Measurements from ENCODE around the gene ADRA2C. TPM values are rescaled to one million over a fixed set of nuclear protein-coding genes. Genes with fewer than 3 reads are reported as not detected.

The ADRA2C gene
- total RNA-seq, 6 experiments from 2014 or later: 0.17 to 0.81 (median 0.65) TPM; not detected in 1

DNA sequence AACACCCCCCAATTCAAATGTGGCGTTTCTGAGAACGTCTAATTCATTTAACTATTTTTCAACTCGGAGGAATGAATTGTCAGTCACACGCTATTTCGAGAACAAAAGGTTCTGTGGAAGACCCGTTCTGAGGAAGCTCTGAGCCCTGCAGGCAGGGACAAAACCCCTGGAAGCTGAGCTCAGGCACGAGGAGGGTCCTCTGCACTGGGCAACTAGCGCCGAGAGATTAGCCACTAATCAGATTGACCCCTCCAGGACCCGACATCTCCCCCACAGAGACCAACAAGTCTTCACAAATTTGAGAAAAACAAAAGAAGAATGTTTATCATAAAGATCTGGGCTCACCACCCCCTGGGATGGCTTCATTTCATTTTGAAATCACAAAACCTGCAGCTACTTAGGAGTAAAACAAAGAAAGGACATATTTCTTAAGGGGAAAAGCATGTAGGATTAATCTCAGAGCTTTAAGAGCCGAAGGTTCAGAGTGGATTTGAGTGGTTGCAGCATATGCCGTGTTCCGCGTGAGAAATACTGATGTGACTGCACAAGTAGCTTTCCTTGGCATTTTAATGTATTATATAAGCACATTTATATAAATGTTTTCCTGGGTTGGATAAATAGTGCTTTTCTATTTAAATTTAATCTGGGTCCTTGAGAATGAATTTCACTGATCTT lies 41.8 kb downstream of the ADRA2C start:
- DNase-seq (peak in 1 of 3 donors; percentile 2), ATAC-seq (no peak)
- Histone ChIP-seq H3K4me3 (no peak overlapping the region), H3K27ac (no peak overlapping the region), H3K36me3 (no peaks in the 10 kb centered on the region), H3K9me3 (no peaks in the 10 kb centered on the region), H3K27me3 (no peaks in the 10 kb centered on the region), H3K4me1 (no peaks in the 10 kb centered on the region)
- WGBS (ENCODE audit: insufficient coverage, low coverage, low lambda C conversion rate, missing lambda C conversion rate): 23% methylated on average over 14 of the region's 14 CpGs
- intact Hi-C loops (cut with DNase I): no loop called here
- TF ChIP-seq POLR2A (IDR thresholded peaks at IDR 0.05): no peak
- TF ChIP-seq, protein P1, sequence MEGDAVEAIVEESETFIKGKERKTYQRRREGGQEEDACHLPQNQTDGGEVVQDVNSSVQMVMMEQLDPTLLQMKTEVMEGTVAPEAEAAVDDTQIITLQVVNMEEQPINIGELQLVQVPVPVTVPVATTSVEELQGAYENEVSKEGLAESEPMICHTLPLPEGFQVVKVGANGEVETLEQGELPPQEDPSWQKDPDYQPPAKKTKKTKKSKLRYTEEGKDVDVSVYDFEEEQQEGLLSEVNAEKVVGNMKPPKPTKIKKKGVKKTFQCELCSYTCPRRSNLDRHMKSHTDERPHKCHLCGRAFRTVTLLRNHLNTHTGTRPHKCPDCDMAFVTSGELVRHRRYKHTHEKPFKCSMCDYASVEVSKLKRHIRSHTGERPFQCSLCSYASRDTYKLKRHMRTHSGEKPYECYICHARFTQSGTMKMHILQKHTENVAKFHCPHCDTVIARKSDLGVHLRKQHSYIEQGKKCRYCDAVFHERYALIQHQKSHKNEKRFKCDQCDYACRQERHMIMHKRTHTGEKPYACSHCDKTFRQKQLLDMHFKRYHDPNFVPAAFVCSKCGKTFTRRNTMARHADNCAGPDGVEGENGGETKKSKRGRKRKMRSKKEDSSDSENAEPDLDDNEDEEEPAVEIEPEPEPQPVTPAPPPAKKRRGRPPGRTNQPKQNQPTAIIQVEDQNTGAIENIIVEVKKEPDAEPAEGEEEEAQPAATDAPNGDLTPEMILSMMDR (IDR thresholded peaks at IDR 0.05): no peak

DNA sequence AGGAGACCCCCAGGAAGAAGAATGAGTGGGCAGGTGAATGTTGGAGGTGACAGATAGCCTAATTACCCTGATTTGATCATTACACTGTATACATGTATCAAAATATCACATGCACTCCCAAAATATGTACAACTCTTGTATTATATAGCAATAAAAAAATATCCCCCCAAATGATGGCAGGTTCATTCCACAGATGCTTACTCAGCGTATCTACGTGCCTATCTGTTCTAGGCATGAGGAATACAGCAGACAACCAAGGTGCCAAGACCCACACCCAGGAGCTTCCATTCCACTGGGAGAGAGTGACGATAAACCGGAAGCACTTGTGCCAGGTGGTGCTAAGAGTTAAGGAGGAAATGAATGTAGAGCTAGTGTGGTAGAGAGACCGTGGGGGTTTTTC lies 42.4 kb downstream of the ADRA2C start:
- TF ChIP-seq, protein P1 (IDR thresholded peaks at IDR 0.05): no peak
- TF ChIP-seq POLR2A (IDR thresholded peaks at IDR 0.05): no peak
- WGBS (ENCODE audit: insufficient coverage, low coverage, low lambda C conversion rate, missing lambda C conversion rate): 50% methylated on average over 5 of the region's 5 CpGs
- H3K4me1 ChIP-seq: no peaks in the 10 kb centered on the region
- H3K9me3 ChIP-seq: no peaks in the 10 kb centered on the region
- no peak for DNase-seq
- ATAC-seq: no peak
- no peaks in the 10 kb centered on the region for H3K27me3 ChIP-seq
- no peaks in the 10 kb centered on the region for H3K36me3 ChIP-seq
- intact Hi-C loops (cut with DNase I): no loop called here
- H3K27ac ChIP-seq: no peak overlapping the region
- no peak overlapping the region for H3K4me3 ChIP-seq

DNA sequence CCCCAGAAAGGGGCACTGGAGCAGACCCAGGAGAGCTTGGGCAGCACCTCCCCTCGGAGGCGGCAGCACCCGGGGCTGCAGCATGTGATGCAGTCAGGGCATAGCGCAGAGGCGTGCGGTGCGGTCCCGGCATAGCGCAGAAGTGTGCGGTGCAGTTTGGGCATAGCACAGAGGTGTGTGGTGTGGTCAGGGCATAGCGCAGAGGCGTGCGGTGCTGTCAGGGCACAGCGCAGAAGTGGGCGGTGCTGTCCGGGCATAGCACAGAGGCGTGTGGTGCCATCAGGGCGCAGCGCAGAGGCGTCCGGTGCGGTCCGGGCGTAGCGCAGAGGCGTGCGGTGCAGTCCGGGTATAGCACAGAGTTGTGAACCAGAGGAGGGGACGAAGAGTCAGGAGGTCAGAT lies 42.8 kb downstream of the ADRA2C start:
- TF ChIP-seq, protein P1 (IDR thresholded peaks at IDR 0.05): no peak
- TF ChIP-seq POLR2A (IDR thresholded peaks at IDR 0.05): no peak
- Histone ChIP-seq H3K9me3 (no peaks in the 10 kb centered on the region), H3K4me3 (no peak overlapping the region), H3K4me1 (no peaks in the 10 kb centered on the region), H3K27me3 (no peaks in the 10 kb centered on the region), H3K27ac (no peak overlapping the region), H3K36me3 (no peaks in the 10 kb centered on the region)
- ATAC-seq (no peak), DNase-seq (peak in 1 of 3 donors; percentile 18)
- 93% methylated on average over 8 of the region's 29 CpGs for WGBS (ENCODE audit: insufficient coverage, low coverage, low lambda C conversion rate, missing lambda C conversion rate)
- intact Hi-C loops (cut with DNase I): no loop called here

DNA sequence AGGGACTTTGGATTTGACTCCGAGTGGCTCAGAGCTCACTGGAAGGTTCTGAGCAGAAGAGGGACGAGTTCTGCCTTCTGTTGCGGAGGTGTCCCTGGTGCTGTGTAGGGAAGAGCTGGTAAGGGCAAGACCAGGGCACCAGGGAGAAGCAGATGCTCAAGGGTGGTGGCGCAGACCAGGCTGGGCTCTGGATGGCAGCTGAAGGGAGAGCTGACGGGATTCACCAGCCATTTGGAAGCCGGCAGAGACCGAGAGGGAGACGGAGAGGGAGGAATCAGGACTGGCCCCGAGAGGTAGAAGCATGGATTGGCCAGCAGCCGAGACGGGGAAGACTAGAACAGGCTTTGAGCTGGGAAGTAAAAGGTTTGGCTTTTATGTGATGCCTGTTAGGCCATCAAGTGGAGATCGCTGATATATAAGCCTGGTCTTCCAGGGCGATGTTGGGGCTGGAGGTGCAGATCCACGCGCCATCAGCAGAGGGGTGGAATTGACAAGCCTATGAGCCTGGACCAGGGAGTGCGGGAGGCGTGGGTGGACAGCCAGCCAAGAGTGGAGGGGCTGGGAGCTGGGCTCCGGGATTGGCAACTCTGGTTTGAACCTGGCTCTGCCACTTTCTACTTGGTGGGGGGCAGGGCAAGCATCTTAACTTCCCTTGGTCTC lies 43.4 kb downstream of the ADRA2C start:
- no peaks in the 10 kb centered on the region for H3K9me3 ChIP-seq
- WGBS (ENCODE audit: insufficient coverage, low coverage, low lambda C conversion rate, missing lambda C conversion rate): 60% methylated on average over 12 of the region's 18 CpGs
- no peaks in the 10 kb centered on the region for H3K36me3 ChIP-seq
- intact Hi-C loops (cut with DNase I): no loop called here
- TF ChIP-seq POLR2A (IDR thresholded peaks at IDR 0.05): no peak
- TF ChIP-seq, protein P1 (IDR thresholded peaks at IDR 0.05): no peak
- no peak for ATAC-seq
- H3K27ac ChIP-seq: no peak overlapping the region
- no peaks in the 10 kb centered on the region for H3K4me1 ChIP-seq
- H3K4me3 ChIP-seq: no peak overlapping the region
- no peaks in the 10 kb centered on the region for H3K27me3 ChIP-seq
- DNase-seq: peak in 1 of 3 donors; percentile 39

Measured in right lobe of liver (tissue), 6 donors.